Activated effector memory CD4-positive, alpha-beta T cell treated with Interleukin-2 at 50 U/mL for 16 hours (primary cell): ENCODE measurements around the gene FAAP100.
"Not testable (repeated sequence)": the region's sequence is repeated elsewhere in the genome, so short reads cannot be mapped to it uniquely, and the experiment has no call there.

Experiments used
- DNase-seq: peaks from one replicate; pipeline ENCODE4 v3.0.0-alpha.2; 2020

FAAP100 gene

DNA sequence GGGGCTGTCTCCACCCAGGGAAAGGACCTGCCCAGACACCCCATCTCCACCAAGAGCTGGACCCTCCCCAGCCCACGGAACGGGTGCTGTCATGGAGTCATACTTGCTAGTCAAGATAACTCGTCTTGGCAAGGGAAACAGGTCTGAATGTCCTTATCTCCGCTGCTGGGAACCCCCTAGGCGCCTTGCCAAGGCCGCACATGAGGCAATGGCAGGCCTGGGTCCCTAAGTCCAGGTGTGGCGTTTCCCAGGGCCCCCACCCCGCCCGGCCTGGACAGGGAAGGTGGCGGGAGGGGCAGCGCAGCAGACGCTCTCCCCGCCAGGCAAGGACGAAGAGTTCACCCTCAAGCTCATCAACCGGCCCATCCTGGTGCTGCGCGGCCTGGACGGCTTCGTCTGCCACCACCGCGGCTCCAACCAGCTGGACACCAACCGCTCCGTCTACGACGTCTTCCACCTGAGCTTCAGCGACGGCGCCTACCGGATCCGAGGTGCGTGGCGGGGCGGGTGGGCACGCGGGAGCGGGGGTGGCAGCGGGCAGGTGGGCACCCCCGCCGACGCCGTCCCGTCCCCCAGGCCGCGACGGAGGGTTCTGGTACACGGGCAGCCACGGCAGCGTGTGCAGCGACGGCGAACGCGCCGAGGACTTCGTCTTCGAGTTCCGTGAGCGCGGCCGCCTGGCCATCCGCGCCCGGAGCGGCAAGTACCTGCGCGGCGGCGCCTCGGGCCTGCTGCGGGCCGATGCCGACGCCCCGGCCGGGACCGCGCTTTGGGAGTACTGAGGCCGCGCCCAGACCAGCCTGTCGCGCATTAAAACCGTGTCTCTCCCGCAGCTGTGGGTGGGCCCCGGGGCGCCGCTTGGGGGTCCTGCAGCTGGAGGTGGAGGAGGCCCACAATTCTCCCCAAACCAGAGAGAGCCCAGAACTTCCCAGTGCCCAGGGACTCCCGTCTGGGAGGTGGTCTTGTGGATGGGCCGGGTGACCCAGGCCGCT, 15.6 kb downstream of the FAAP100 start:
- no peak for DNase-seq

DNA sequence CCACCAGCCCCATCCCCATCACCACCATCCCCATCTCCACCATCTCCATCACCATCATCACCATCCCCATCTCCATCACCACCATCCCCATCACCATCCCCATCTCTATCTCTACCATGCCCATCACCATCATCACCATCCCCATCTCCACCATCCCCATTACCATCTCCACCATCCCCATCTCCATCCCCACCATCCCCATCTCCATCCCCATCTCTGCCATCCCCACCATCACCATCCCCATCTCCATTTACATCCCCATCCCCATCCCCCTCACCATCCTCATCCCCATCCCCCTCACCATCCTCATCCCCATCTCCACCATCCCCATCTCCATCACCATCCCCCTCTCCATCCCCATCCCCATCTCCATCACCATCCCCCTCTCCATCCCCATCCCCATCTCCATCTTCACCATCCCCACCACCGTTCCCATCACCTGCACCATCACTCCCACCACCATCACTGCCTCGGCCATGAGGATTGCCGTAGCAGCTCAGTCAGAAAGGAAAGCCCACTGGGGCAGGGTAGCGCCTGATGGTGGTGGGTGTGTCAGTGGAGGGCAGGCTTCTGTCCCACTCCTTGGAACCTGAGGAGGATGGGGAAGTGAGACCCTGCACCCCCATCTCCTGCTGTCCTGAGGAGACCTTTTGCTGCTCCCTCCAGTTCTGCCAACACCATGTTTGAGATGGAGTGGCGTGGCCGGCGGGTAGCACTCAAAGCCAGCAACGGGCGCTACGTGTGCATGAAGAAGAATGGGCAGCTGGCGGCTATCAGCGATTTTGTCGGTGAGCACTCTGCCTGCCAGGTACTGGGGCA, 16.5 kb downstream of the FAAP100 start:
- DNase-seq: no peak

DNA sequence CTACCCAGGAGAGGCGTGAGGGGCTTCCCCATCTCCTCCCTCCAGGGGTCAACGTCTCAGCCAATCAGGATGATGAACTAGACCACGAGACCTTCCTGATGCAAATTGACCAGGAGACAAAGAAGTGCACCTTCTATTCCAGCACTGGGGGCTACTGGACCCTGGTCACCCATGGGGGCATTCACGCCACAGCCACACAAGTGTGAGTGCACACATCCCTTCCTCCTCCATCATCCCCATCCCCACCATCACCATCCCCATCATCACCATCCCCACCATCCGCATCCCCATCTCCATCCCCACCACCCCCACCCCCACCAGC, 17.2 kb downstream of the FAAP100 start:
- DNase-seq: no peak

DNA sequence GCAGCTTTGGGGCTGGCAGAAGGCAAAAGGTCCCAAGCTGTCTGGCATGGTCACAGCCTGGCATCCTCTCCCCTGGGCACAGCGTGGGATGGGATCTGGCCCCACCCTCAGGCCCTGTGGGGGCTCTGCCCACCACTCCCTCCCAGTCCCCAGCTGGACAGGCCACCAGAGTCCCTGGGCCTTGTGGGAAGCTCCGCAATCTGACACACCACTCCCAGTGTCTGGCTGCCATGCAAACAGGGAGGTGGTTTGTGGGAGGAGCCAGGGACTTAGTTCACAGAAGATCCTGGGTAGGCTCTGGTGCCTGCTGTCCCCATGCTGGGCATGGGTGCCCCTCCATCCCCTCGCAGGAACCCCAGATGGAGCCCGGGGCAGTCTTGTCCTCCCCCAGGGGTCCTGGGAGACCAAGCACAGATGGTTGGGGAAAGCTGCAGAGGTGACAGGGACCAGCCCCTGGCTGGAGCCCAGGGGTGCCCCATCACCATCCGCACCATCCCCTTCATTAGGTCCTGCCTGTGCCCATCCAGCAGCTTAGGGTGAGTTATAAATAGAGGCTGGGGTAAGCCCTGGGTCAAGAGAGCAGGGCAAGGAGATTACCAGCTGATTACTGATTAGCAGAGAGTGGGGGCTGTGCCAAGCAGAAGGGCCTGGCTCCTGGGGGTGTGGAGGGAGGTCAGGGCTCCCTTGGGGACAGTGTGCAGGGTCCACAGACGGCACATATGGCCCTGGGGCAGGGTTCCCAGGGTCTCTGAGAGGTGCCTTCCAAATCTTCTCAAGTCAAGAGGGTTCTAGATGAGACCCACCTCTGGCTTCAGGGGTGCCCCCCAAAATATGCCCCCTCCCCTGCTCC, 17.8 kb downstream of the FAAP100 start:
- no peak for DNase-seq

DNA sequence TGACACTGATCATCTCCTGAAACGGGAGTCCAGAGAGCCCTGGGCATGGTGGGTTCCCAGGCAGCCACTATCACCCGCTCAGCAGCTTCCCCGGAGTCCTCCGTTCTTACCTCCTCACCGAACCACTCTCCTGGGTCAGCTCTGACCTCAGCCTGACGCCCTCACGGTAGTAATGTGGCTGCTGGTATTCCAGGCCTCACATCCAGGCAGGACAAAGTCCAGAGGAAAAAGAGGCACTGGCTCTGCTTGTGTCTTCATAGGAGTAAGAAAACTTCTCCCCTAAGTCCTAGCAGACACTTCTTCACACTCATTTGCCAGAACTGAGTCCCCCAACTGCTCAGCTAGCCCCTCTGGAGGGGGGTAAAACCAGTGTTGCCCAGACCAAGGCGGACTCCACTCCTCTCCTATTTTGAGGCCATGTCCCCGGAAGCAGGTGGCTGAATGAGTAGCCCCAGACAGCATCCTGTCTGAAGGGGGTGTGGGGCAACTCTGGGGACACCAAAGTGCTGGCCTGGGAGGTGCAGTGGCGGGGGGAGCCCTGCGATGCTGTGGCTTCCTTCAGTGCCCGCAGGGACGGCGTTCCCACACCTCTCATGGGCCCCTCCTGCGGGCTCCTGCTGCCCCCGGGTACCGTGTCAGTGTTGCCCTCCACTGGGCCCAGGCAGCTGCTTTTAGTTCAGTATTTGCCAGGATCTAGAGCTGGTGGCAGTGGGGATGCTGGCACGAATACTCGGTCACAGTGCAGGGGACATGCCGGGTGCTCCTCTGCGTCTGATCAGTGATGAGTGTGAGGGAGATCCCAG, 18.6 kb downstream of the FAAP100 start:
- DNase-seq: no peak

DNA sequence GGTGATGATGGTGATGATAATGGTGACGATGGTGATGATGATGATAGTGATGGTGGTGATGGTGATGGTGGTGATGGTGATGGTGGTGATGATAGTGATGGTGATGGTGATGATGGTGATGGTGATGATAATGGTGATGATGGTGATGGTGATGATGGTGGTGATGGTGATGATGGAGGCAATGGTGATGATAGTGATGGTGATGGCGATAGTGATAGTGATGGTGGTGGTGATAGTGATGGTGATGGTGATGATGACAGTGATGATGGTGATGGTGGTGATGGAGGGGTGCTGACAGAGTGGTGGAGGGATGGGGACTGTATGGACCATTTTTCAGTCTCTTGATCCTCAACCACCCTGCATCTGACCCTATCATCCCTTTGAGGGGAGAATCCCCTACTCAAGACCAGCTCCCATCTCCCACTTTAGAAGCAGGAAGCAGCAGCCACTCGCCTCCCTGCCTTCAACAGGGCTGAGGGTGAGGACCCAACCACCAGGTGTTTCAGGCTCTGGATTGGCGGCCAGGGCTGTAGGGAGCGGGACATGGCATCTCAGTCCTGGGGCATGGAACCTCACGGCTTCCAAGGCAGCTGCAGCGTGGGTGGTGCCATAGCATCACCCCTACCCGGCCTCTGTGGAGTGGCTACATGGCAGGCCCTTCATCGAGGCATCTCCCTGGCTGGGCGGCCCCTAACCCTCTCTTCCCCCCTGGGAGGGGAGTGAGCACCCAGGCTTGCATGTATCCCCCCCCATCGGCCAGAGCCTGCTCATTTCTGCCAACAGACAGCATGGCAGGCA, 19.5 kb downstream of the FAAP100 start:
- DNase-seq: no peak

DNA sequence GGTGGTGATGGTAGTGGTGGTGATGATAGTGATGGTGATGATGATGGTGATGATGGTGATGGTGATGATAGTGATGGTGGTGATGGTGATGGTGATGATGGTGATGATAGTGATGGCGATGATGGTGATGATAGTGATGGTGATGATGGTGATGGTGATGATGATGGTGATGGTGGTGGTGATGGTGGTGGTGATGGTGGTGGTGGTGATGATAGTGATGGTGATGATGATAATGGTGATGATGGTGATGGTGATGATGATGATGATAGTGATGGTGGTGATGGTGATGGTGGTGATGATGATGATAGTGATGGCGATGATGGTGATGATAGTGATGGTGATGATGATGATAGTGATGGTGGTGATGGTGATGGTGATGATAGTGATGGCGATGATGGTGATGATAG, 20.2 kb downstream of the FAAP100 start:
- DNase-seq: not testable (repeated sequence)

DNA sequence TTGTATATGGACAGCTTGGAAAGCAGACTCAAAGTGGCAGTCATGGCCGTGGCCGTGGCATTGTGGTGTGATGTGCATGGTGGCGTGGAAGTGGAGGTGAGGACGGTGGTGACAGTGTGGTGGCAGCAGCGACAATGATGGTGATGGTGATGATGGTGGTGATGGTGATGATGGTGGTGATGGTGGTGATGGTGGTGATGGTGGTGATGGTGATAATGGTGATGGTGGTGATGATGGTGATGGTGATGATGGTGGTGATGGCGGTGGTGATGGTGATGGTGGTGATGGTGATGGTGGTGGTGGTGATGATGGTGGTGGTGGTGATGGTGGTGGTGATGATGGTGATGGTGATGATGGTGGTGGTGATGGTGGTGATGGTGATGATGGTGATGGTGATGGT, 21.1 kb downstream of the FAAP100 start:
- DNase-seq: not testable (repeated sequence)

DNA sequence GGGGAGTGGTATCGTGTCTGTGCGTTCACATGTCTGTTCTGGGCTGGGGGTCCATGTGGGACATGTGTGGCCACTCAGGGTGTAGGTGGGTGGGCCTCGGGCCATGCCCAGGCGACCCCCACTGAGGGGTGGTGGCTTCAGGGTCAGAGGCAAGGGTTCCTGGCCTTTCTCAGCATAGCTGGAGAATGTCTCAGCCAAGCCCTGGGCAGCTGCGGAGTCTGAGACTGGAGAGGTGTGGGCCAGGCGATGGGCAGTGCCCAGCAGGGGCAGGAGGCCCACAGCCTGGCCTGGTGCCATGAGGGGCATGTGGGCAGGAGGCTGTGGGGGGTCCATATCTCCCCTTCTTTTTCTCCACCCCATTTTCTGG, 22.7 kb downstream of the FAAP100 start:
- no peak for DNase-seq

DNA sequence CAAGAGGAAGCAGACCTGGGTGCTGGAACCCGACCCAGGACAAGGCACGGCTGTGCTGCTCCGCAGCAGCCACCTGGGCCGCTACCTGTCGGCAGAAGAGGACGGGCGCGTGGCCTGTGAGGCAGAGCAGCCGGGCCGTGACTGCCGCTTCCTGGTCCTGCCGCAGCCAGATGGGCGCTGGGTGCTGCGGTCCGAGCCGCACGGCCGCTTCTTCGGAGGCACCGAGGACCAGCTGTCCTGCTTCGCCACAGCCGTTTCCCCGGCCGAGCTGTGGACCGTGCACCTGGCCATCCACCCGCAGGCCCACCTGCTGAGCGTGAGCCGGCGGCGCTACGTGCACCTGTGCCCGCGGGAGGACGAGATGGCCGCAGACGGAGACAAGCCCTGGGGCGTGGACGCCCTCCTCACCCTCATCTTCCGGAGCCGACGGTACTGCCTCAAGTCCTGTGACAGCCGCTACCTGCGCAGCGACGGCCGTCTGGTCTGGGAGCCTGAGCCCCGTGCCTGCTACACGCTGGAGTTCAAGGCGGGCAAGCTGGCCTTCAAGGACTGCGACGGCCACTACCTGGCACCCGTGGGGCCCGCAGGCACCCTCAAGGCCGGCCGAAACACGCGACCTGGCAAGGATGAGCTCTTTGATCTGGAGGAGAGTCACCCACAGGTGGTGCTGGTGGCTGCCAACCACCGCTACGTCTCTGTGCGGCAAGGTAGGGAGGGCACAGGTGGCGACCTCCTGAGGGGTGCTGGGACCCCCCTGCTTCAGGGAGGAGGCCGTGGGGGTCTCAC, 23.3 kb downstream of the FAAP100 start:
- DNase-seq: no peak

DNA sequence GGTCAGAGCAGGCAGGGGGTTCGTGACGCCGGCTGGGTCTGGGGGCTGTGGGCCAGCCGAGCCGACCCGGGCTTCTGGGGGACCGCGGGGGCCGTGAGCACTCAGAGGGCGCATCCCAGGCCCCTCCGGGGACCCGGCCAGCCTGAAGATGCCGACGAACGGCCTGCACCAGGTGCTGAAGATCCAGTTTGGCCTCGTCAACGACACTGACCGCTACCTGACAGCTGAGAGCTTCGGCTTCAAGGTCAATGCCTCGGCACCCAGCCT, 23.8 kb downstream of the FAAP100 start:
- DNase-seq: no peak

DNA sequence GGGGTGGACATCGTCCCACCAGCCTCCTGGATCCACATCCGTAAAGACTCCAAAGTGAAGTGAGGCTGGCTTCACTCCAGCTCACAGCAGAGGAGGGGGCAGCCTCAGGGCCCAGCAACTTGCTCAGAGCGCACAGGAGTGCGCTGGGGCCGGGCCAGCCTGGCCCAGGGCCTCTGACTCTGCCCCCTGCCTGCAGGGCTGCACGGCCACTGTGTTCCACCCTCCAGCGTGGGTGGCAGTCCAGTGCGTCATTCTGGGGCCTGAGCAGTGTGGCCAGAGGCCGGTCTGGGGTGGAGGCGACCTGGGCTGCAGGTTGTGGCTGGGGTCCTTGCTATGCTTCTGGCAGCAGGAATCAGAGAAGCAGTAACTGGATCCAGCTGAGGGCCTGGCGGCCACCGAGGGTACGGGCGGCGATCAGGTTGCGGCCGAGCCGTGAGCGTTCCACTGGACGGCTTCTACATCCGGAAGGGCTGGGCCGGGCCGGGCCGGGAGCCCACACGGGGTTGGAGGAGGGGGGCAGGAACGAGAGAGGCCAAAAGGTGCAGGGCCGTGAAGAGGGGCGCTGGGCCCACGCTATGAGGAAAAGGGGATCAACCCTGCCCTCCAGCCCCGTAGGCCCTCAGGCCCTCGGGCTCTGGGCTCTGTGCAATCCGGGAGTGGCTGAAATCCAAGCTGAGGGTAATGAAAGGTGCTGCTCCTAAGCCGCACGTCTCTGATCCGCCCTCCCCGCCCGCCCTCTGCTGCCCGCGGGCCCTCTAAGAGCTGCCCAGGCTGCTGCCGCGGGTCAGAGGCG, 24.4 kb downstream of the FAAP100 start, which contains the start of gene FSCN2:
Gene FSCN2 (plus strand): TSS at position 787 of the 793 bp plus-strand sequence. CDS start 155 bp downstream, outside the sequence.
- DNase-seq: no peak

DNA sequence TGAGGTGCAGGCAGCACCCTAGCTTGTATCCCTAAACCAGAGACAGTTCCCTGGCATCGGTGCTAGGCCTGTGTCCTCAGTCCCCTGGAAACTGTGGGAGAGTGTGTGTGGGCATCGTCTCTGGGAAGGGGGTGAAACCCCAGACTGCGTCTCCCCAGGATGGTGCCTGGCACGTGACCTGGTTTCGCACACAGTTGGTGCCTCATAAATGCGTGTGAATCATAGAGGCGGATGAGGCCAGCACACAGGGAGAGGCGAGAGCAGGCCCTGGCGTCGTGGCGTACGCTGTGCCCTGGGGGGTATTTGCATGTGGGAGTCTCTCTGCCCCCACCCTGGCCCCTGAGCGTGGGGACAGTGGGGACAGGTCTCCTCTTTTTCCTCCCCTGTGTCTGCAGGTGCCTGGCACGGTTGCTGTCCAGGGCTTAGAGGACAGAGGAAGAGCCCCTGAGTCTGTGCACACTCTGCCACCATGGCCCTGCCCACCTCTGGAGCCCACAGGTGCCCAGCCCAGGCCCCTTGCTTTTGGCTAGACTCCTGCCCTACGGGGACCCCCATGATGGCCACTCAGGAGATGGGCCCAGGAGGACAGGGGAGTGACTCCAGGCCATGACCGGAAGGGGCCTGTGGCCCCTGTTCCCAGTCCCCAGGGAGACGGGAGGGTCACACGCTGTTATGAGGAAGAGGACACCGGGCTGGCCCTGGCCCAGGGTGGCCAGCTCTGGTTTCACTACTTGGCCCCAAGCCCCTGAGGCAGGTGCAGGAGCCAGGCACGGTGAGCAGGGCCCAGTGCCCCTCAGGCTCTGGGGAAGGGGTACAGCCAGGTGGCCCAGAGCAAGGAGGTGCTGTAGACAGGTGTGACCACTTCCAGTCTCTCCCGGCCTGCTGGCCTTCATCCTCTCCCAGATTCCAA, 25.2 kb downstream of the FAAP100 start:
- no peak for DNase-seq

DNA sequence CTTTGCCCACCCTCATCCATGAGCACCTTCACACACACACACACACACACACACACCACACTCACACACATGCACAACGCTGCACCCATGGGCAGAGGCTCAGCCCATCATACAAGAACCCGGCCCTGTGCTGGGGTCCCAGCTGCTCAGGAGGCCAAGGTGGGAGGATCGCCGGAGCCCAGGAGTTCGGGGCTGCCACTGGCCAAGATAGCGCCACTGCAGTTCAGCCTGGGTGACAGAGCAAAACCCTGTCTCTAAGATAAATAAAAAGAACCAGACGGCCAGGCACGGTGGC, 27.3 kb downstream of the FAAP100 start:
- no peak for DNase-seq

DNA sequence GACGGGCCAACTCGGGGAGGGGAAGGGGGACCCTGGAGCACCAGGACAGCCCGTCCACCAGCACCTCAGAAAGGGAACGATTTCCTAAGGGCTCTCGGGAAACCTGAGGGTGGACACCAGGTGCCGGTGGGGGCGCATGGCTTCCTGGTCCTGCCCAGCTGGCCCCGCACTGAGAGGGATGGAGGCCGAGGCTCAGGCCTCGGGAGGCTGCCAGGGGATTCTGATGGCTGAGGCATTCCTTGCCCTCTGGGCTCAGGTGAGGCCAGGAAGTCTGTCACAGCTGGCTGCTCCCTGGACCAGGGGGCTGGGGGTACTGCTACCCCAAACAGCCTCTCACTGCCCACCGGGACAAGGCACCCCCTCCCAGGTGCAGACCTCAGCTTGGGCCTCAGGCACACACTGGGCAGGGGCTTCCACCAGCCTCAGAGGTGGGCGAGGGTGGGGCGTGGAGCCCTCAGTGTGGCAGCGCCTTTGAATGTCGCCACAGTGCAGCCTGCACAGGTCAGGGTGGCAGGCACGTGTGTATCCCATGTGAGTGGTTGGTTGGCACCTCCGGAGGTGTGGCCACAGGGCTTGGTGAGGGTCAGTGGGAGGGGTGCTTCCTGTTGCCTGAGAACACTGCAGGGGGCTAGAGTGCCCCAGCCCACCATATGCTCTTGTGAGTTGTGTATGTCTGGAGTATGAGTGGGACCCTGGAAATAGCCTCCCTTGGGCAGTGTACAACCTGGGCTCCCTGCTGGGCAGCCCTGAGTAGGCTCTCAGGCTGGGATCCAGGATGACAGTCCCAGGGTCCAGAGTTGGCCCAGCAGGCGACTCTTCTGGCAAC, 27.9 kb downstream of the FAAP100 start:
- DNase-seq: no peak

DNA sequence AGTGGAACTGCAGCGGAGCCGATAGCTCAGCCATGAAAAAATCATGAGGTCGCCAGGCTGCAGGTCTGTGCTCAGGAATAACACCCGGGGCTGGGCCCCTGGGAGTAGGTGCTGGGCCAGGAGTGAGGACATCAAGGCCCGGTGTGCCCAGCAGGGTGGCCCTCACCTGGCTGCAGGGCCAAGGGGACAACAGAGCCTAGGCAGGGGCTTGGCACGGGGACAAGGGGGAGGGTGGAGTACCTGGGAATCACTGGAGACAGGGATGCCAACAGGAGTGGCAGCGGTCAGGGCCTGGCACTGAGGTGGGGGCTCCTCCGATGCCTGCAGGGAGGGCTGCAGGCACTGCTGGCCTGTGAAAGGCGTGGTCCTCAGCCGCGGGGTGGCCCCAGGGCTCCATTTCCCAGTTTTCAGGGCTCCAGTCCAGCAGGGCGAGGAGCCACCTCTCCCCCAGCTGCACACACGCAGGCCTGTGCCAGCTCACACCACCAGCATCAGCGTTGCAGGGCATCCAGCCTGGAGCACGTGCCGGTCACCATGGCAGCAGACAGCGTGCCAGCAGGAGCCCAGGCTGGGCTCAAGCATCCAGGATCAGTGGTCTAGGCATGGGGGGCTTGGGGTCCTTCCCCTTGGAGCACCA, 28.6 kb downstream of the FAAP100 start:
- DNase-seq: no peak
